ENCODE results near the gene WDR37.
"Not testable (repeated sequence)": the region's sequence is repeated elsewhere in the genome, so short reads cannot be mapped to it uniquely, and the experiment has no call there.

WDR37 gene

DNA sequence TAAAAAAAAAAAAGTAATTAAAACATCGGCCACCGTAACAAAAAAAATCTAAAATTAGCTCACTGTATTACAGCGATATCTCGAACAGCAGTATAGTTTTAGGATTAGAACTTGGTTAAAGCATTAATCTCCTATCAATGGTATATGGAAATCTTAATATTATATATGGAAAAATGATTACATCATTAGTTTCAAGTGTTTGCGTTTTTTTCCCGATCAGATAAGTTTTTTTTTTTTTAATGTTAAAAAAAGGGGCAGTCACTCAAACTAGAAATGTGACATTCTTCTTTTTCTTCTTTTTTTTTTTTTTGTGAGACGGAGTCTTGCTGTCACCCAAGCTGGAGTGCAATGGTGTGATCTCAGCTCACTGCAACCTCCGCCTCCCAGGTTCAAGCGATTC, 14.7 kb upstream of the WDR37 start:
- no peak for DNase-seq (ENCODE audit: low read depth)

DNA sequence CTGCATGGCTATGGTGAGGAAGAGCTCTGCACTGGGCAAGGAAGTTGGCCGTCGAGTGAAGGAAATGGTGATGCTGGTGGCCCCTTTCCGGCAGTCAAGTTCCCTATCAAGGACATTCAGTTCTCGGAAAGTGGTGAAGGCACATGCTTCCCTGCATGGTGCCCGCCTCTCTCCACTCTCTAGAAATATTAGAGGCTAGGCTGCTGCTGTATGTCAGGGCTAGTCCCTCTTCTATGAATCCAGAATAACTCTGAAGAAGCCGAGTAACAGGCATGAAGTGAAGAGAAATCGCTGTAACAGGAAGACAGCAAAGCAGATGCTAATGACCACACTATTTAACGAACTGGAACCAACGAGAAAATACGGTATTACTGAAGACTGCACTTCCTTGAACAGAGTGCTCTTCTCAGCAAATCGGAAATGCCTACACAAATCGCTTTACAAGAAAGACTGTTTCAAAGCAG, 12.6 kb upstream of the WDR37 start:
- no peak for DNase-seq (ENCODE audit: low read depth)

DNA sequence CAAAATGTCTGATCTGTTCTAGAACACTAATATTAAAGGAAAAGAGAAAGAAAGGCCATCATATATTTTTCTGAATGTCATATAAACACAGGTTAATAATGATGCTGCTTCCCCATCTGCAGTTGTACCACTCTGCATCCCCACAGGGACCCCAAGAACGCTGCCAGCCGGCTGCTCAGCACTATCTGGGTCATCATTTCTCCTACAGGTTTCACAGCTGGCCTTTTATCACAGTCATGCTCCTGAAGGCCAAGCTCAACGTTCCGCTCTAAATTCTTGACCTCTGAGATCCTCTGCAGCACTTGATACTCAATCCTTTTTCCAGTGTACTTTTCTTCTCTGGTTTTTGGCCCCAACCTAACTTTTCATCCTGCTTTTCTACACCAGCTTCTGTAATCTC, 12.0 kb upstream of the WDR37 start:
- no peak for DNase-seq (ENCODE audit: low read depth)

DNA sequence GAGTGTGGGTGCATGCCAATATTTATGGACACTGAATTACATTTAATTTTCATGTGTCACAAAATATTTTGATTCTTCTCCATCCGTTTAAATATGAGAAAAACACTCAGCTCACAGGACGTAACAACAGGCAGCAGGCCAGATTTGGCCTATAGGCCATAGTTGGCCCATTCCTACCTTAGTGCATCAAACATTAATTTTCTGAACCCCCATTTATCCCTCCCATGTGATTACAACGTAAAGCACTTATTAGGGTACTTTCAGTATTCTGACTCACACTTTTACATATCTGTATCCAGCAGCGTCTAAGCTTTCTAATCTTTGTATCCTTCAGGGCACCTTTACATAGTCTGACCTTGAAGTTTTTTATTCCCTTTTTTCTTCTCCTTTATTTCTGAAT, 11.2 kb upstream of the WDR37 start:
- no peak for DNase-seq (ENCODE audit: low read depth)

DNA sequence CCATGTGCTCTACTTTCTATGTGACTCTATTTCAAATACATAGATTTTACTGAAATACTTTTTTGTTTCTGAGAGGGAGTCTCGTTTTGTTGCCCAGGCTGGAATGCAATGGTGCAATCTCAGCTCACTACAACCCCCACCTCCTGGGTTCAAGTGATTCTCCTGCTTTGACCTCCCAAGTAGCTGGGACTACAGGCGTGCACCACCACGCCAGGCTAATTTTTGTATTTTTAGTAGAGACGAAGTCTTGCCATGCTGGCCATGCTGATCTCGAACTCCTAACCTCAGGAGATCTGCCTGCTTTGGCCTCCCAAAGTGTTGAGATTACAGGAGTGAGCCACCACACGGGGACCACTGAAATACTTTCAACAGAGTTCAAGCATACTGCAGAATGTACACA, 10.8 kb upstream of the WDR37 start:
- DNase-seq (ENCODE audit: low read depth), result no peak

DNA sequence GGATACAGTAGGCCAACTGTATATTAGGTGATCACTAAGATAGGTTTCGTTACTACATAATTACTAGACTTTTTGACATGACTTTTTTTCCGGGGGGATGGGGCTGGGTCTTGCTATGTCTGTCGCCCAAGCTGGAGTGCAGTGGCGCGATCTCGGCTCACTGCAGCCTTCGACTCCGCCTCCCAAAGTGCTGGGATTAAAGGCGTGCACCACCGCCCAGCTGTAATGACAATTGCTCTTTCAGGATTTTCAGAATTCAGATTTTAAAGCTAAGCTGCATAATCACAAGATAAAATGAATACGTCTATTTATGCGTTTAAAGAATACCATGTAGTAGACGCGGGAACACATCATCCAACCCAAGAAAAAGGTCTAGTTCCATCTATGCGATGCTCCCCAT, 8.2 kb upstream of the WDR37 start:
- DNase-seq (ENCODE audit: low read depth), result no peak

DNA sequence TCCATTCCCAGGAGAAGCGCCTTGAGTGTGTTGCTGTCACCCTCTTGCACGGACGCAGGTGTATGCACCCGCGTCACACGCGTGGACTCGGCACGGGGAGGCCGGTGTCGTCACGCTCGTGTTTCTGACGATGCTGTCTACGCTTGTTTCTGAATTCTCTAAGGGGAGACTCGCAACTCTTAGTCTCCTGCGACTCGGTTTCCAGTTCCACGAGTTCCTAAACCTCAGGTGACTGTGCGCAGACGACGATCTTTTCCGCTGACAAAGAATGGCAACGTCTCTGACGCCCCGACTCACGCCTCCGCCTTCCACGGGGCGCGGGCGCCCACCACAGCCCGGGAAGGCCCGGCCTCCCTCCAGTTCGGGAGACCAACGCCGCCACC, 7.8 kb upstream of the WDR37 start:
- DNase-seq (ENCODE audit: low read depth), result no peak

DNA sequence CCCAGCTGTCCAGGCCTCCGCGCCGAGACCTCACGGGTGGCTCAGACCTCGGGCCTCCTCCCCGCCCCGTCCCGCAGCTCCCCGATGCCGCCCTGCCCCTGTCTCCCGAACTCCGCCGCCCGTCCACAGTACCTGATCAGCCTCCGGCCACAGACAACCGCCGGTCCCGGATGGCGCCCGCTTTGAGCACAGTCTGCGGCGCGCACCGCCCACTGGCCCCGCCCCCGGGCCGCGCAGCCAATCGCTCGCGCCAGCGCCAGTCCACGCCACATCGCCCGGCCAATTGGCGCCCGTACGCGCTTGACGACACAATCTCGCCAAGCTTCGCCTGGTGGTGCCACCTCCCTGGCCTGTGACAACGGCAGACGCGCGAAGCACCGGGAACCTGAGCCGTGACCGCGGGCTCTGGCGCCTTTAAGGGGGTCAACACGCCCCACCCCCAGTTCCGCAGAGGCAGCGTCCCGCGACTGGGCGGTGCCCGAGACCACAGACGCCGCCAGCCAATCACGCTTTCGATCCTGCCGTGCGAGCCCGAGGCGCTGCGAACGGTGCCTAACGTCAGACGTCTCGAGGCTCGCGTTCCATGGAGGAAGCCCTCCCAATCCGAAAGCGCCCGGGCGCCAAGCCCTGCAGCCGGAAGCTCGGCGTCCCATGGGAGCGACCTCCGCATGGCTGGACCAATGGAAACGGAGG, 7.3 kb upstream of the WDR37 start, which contains the start of gene IDI1:
TSS of gene IDI1 (minus strand) at position 388 of the 693 bp plus-strand sequence. CDS start at position 272, 116 bp downstream.
- DNase-seq (ENCODE audit: low read depth), result peak; percentile 91

DNA sequence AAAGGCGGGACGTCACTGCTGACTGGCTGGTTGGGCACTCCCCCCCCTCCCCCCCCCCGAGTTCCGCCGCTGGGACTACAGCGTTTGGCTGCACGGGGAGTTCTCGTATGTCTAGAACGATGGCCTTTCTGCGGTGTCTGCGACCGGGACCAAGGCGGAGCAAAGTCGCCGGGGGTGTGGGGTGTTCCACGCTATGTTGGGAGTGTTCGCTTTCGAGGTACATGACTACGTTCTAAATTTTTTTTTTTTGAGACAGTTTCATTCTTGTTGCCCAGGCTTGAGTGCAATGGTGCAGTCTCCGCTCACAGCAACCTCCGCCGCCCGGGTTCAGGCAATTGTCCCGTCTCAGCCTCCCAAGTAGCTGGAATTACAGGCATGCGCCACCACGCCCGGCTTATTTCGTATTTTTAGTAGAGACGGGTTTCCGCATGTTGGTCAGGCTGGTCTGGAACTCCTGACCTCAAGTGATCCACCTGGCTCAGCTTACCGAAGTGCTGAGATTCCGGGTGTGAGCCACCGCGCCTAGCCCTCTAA, 6.7 kb upstream of the WDR37 start:
- DNase-seq (ENCODE audit: low read depth), result no peak

DNA sequence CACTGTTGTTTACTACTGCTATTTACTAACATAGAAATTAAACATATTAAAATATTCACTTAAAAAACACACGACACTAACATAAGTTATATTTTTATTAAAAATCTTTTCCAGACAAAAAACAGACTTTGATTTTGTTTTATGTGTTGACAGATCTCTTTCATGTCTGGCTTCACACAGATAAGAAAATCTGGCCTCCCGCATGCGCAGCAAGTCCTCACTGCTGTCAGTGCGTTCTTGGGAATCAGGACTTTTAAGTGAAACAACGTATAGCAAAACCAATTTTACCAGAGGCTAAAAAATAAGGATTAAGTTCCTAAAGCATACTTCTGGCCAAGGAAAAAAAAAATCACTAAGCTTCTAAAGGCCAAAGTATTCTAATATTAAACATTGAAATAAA, 6.0 kb upstream of the WDR37 start:
- no peak for DNase-seq (ENCODE audit: low read depth)

DNA sequence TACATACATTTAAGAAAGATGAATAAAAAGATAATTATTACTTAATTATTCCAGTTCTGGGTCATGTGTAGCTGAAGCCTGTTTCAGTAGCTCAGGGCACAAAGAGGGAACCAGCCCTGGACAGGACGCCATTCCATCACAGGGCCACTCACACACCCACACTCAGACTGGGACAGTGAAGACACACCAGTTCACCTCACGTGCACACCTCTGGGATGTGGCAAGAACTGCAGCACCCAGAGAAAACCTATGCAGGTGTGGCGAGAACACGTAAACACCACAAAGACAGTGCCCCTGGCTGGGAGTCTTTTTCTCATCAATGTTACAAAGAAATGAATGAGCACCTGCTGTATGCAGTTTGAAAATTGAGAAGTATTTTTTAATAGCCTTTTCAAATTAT, 5.6 kb upstream of the WDR37 start:
- DNase-seq (ENCODE audit: low read depth), result no peak

DNA sequence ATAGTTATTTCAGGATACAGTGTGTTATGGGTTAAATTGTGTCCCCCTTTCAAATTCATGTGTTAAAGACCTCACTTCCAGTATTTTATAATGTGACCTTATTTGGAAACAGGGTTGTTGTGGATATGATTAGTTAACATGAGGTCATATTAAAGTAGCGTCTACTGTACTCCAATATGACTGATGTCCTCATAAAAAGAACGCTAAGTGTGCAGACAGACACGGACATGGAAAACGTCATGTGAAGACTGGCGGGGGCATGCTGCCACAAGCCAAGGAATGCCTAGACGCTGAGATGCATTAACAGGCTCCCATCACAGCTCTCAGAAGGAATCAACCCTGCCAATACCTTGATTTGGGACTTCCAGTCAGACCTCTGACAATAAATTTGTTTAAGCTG, 1.5 kb upstream of the WDR37 start:
- no peak for DNase-seq (ENCODE audit: low read depth)

DNA sequence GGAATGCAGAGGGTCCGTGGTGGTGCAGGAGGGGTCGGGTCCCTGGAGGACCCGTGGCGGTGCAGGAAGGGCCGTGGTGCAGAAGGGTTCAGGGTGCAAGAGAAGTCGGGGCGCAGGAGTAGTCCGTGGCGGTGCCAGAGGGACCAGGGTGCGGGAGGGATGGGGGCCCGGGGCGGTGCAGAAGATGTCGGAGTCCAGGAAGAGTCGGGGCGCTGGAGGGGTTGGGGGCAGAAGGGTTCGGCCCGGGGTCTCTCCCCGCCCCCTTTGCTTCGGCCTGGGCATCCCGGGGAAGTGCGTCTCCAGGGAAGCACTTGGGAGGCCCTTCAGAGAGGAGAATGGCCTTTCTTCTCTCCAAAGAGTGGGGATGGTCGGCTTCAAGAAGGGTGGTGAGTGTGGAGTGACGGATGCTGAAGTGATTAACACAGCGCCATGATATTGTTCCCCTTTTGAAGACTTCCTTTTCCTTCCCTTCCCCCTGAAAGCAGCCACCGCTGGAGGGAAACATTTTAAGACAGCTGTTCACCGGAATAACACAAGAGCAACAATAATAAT, 997 bp downstream of the WDR37 start:
- DNase-seq (ENCODE audit: low read depth), result no peak

DNA sequence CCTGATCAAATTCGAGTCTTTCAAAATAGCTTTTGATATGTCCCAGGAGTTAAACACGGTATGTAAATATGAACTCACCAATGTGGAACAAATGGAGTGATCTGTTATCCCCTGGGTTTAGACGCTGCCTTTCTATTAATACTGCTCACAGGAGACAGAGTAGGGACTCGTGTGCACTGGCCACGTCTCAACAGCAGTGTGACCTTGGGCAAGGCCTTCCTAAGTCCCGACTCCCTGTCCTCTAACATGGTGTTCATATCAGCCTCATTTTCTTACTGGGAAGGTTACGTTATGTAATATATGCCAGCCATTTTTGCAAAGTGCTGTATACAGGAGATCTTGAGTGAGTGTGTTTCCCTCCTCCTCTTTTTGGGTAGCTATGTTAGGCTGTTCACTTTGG, 1.8 kb downstream of the WDR37 start:
- DNase-seq (ENCODE audit: low read depth), result no peak

DNA sequence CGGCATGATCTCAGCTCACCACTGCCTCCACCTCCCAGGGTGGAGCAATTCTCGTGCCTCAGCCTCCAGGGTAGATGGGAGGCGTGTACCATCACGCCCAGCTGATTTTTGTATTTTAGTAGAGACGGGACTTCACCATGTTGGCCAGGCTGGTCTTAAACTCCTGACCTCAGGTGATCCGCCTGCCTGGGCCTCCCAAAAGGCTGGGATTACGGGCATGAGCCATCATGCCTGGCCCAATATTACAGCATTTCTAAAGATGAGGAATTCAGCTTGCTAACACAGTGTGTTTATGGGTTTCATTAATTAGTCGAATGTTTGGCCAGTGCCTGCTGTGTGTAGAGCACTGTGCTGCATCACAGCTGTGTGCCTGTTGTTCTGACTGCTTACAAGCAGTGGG, 3.7 kb downstream of the WDR37 start:
- DNase-seq (ENCODE audit: low read depth), result no peak

DNA sequence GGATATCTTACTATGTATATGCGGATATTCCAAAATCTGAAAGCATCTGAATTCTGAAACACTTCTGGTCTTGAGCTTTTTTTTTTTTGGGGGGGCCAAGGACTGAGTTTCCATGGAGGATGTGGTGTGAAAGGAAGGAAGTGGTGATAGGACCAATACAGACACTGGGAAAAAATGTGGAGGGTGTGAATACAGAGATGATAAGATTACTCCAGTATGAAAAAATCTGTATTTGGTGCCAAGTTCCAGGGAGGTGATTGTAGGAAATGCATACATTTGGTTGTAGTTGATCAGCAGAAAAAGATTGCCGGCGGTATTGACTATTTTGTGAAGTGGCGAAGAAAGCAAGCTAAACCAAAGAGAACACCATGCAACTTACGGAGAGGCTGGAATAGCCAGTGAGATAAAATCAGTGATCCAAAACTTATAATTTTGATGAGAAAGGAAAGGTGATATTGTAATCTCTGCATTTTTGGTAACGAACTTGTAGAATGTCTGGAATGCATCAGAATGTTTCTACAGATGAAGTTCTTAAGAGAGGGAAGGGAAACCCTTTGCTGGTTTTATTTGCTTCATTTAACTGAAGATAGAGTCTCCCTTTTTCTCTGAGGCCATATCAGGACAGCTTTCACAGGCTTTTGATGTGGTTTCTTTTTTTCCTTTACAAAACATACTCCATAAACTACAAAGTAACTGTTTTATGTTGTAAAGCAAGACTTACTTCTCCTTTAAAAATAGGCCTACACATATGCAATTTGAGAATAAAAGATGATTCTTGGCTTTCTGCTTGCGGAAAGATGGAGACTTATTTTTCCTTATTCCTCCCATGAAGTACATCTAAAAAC, 6.0 kb downstream of the WDR37 start:
- no peak for DNase-seq (ENCODE audit: low read depth)

DNA sequence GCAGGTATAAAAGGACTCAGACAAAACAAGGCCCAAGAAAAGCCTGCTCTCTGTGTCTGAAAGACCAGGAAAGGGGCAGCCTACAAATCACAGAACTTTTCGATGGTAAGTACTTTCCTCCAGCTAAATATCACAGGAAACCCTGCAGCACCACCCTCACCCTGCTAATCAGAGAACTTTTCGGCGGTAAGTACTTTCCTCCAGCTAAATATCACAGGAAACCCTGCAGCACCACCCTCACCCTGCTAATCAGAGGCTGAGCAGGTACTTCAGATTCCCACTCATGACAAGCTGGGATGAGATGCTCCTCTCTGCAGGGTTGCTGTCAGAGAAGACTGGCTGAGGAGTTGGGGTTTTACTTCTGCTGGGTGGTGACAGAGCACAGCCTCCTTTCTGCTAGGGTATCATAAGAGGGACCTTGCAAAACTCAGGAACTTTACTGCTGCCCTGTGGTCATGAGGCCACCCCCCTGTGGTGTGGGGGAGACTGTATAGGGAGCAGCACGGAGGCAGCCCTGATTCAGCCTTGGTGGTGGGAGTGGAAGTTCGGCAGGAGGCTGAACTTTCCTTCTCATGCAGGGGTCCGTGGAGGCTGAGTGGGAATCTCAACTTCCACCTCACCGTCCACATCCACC, 7.2 kb downstream of the WDR37 start:
- no peak for DNase-seq (ENCODE audit: low read depth)

DNA sequence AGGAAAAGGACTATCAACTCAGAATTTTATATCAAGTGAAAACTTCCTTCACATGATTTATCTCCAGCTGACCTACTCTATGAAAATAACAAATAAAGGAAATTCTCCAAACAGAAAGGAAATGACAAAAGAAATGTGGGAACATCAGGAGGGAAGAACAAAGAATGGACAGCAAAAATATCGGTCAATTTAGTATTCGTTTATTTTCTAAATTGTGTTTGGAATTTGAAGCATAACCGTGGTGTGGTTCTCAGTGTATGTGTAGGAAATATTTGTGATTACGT, 8.7 kb downstream of the WDR37 start:
- DNase-seq (ENCODE audit: low read depth), result no peak

DNA sequence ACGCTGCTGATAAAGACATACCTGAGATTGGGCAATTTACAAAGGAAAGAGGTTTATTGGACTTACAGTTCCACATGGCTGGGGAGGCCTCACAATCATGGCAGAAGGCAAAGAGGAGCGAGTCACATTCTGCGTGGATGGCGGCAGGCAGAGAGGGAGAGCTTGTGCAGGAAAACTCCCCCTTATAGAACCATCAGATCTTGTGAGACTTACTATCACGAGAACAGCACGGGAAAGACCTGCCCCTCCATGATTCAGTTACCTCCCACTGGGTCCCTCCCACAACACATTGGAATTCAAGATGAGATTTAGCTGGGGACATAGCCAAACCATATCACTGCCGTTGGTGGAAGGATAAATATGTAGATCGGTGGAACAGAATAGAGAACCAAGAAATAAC, 10.5 kb downstream of the WDR37 start:
- DNase-seq (ENCODE audit: low read depth), result not testable (repeated sequence)

DNA sequence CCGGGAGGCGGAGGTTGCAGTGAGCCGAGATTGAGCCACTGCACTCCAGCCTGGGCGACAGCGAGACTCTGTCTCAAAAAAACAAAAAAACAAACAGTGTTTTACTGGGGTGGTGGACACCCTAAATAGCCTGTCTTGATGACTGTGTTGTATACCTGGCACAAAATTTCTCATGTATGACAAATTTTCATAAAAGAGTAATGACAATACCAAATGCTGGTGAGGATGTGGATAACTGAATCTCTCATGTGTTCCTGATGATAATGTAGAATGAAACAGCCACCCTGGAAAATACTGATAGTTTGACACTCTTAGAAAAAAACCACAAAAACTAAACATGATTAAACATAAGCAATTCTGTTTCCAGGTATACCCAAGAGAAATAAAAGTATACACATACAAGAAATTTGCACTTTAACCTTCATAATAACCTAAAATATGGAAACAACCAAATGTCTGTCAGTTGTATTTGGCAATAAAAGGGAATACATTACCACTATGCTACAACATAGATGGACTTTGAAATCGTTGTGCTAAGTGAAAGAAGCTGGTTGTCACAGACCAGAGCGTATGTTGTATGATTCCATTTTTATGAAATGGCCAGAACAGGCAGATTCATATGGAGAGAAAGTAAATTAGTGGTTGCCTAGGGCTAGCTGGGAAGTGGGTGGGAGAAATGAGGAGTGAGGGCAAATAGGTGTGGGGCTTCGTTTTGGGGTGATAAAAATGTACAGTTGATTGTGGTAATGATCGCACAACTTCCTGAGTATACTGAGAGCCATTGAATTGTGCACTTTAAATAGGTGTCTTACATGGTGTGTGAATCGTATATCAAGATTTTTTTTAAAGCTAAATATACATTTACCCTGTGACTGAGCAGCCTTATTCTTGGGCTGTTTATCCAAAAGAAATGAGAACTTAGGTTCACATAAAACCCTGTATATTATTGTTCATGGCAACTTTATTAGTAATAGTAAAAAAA, 12.5 kb downstream of the WDR37 start:
- DNase-seq (ENCODE audit: low read depth), result no peak

DNA sequence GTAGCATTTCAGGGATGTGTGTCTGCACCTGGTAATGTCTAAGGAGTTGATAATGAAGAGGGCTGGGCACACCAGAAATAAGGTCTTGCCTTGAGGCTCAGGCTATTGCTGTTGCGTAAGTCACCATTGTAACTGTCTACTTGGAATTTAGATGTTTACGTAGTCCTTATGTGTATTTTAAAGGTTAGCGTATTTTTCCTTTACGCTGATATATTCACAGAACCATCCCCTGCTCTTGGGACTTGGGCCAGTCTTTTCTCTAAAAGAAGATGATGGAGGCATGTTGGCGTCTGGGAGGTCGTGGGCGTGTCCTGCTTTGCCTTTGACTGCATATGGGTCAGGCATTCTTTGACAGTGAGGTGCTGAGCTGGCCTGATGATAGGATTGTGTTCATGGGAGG, 14.7 kb downstream of the WDR37 start:
- no peak for DNase-seq (ENCODE audit: low read depth)
